MM.1S (cell line): Measurements from ENCODE around the gene GRIK1.

Experiments used
- CTCF ChIP-seq: fragments of 300-600 bp; sonication (generic); IDR thresholded peaks from 2 replicates; pipeline ENCODE4 v1.5.1; 2016; ENCODE audit warnings: antibody characterized with exemption, low read length, mixed read lengths
- EZH2 ChIP-seq: fragments of 300-600 bp; sonication (generic); optimal IDR thresholded peaks from 2 replicates; pipeline ENCODE3; 2017; ENCODE audit warnings: low read depth, mild to moderate bottlenecking, antibody characterized with exemption, low read length, mixed read lengths
- EZH2phosphoT487 ChIP-seq: fragments of 300-600 bp; sonication (generic); IDR thresholded peaks from 2 replicates; pipeline ENCODE4 v1.6.1; 2018; ENCODE audit warnings: antibody characterized with exemption, low read length

GRCh38 chr21:29680273-29680672 is 259.5 kb downstream of the GRIK1 start:
- TF ChIP-seq CTCF = no peak
- no peak for TF ChIP-seq EZH2
- no peak for TF ChIP-seq EZH2phosphoT487
